ENCODE results near the gene TOLLIP.

Gene TOLLIP

GRCh38 chr11:1297576-1298473, 11.6 kb downstream of the TOLLIP start:
- no peak for DNase-seq

GRCh38 chr11:1297011-1297575, 12.3 kb downstream of the TOLLIP start:
- DNase-seq: no peak

GRCh38 chr11:1296287-1296686, 13.1 kb downstream of the TOLLIP start:
- DNase-seq: no peak

- no peak for DNase-seq
Measured at GRCh38 chr11:1295591-1295990, 13.8 kb downstream of the TOLLIP start.

GRCh38 chr11:1295086-1295485, 14.3 kb downstream of the TOLLIP start:
- no peak for DNase-seq

- no peak for DNase-seq
Measured at GRCh38 chr11:1293619-1294015, 15.8 kb downstream of the TOLLIP start.

- DNase-seq: no peak
Measured at GRCh38 chr11:1292644-1293618, 16.5 kb downstream of the TOLLIP start.

- no peak for DNase-seq
Measured at GRCh38 chr11:1292018-1292643, 17.3 kb downstream of the TOLLIP start.

- no peak for DNase-seq
Measured at GRCh38 chr11:1291295-1292017, 18.0 kb downstream of the TOLLIP start.

- no peak for DNase-seq
Measured at GRCh38 chr11:1290052-1291040, 19.1 kb downstream of the TOLLIP start.

- no peak for DNase-seq
Measured at GRCh38 chr11:1289211-1289935, 20.1 kb downstream of the TOLLIP start.

GRCh38 chr11:1288426-1289151, 20.8 kb downstream of the TOLLIP start:
- DNase-seq: no peak

GRCh38 chr11:1287928-1288327, 21.5 kb downstream of the TOLLIP start:
- DNase-seq: no peak

GRCh38 chr11:1285876-1286275, 23.6 kb downstream of the TOLLIP start:
- no peak for DNase-seq

- no peak for DNase-seq
Measured at GRCh38 chr11:1285316-1285744, 24.1 kb downstream of the TOLLIP start.

- DNase-seq: no peak
Measured at GRCh38 chr11:1283906-1284305, 25.5 kb downstream of the TOLLIP start.

GRCh38 chr11:1283091-1283511, 26.3 kb downstream of the TOLLIP start:
- no peak for DNase-seq

GRCh38 chr11:1281974-1282365, 27.5 kb downstream of the TOLLIP start:
- DNase-seq: no peak

- DNase-seq: no peak
Measured at GRCh38 chr11:1281326-1281973, 28.0 kb downstream of the TOLLIP start.

Measured in effector CD8-positive, alpha-beta T cell (primary cell).